ENCODE measurements around the gene TXLNG.

GRCh38 chrX:16754019-16754418, 32.2 kb upstream of the TXLNG start:
- TF ChIP-seq CTCF (tag by site-specific recombination; IDR thresholded peaks at IDR 0.05) (no peak), ZNF239 (tag by site-specific recombination; IDR thresholded peaks at IDR 0.05) (no peak), ZNF302 (tag by site-specific recombination; IDR thresholded peaks at IDR 0.05; ENCODE audit: low read depth) (no peak), ZNF354C (tag by site-specific recombination; IDR thresholded peaks at IDR 0.05; ENCODE audit: borderline replicate concordance, low read depth) (no peak), ZBTB21 (tag by site-specific recombination; IDR thresholded peaks at IDR 0.05) (no peak), REST (tag by site-specific recombination; IDR thresholded peaks at IDR 0.05) (no peak), MEIS1 (CRISPR knock-in tag; IDR thresholded peaks at IDR 0.05; ENCODE audit: borderline replicate concordance) (no peak), ELK4 (IDR thresholded peaks at IDR 0.05; ENCODE audit: borderline replicate concordance, low read depth, low read length) (no peak), ZBTB1 (tag by site-specific recombination; IDR thresholded peaks at IDR 0.05) (no peak)
